ENCODE measurements around the gene CES1.

GRCh38 chr16:55765161-55765560 lies 67.7 kb downstream of the CES1 start:
- TF ChIP-seq ZFP30 (CRISPR knock-in tag; IDR thresholded peaks at IDR 0.05), result no peak
- no peak for TF ChIP-seq CREB5 (CRISPR knock-in tag; IDR thresholded peaks at IDR 0.05; ENCODE audit: low read depth)
- TF ChIP-seq ZNF70 (CRISPR knock-in tag; IDR thresholded peaks at IDR 0.05), result no peak
- no peak for TF ChIP-seq TSHZ2 (CRISPR knock-in tag; IDR thresholded peaks at IDR 0.05)
- no peak for TF ChIP-seq ARNTL (CRISPR knock-in tag; IDR thresholded peaks at IDR 0.05; ENCODE audit: borderline replicate concordance, low read depth)
- no peak for TF ChIP-seq RARB (CRISPR knock-in tag; IDR thresholded peaks at IDR 0.05)
- TF ChIP-seq ZFP3 (CRISPR knock-in tag; IDR thresholded peaks at IDR 0.05), result no peak
- no peak for TF ChIP-seq TOX (CRISPR knock-in tag; IDR thresholded peaks at IDR 0.05; ENCODE audit: borderline replicate concordance)
- no peak for TF ChIP-seq POU6F1 (CRISPR knock-in tag; IDR thresholded peaks at IDR 0.05; ENCODE audit: borderline replicate concordance, low read depth)
- TF ChIP-seq ZNF565 (CRISPR knock-in tag; conservative IDR thresholded peaks at IDR 0.05; ENCODE audit: low read depth), result no peak
- no peak for TF ChIP-seq PPARA (CRISPR knock-in tag; IDR thresholded peaks at IDR 0.05; ENCODE audit: borderline replicate concordance)

All from SK-N-SH treated with all-trans-retinoic acid at 6 μM for 48 hours (cell line).